ENCODE data around the gene JAG2. TPM values are rescaled to one million over a fixed set of nuclear protein-coding genes. Genes with fewer than 3 reads are reported as not detected.

The JAG2 gene
- total RNA-seq, 1 experiment from 2014 or later = 12.2 TPM

DNA sequence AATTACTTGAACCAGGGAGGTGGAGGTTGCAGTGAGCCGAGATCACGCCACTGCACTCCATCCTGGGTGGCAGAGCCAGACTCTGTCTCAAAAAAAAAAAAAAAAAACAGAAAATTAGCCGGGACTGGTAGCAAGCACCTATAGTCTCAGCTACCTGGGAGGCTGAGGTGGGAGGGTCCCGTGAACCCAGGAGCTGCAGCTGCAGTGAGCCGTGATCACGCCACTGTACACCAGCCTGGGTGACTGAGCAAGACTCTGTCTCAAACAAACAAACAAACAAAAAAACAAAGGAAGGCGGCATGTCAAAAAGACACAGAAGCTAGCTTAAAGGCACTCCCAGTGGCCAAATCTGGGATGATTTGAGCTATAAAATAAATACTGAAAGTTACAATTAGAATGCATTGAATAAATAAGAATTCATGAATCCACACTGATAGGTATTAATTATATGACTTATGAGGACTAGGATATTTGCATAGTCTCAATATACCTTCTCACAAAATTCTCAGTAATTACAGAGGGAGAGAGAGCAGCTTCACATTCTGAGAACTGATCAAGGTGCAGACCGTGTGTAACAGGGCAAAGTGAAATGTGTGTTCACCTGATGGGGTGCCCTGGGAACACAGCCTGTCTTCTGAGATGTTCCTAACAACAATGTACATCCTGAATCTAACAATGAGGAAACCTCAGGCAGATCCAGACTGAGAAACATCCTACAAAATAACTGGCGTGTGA, 60.6 kb downstream of the JAG2 start:
- no peaks in the 10 kb centered on the region for H3K36me3 Mint-ChIP-seq
- H3K9me3 Mint-ChIP-seq = no peaks in the 10 kb centered on the region
- TF ChIP-seq, protein P1, sequence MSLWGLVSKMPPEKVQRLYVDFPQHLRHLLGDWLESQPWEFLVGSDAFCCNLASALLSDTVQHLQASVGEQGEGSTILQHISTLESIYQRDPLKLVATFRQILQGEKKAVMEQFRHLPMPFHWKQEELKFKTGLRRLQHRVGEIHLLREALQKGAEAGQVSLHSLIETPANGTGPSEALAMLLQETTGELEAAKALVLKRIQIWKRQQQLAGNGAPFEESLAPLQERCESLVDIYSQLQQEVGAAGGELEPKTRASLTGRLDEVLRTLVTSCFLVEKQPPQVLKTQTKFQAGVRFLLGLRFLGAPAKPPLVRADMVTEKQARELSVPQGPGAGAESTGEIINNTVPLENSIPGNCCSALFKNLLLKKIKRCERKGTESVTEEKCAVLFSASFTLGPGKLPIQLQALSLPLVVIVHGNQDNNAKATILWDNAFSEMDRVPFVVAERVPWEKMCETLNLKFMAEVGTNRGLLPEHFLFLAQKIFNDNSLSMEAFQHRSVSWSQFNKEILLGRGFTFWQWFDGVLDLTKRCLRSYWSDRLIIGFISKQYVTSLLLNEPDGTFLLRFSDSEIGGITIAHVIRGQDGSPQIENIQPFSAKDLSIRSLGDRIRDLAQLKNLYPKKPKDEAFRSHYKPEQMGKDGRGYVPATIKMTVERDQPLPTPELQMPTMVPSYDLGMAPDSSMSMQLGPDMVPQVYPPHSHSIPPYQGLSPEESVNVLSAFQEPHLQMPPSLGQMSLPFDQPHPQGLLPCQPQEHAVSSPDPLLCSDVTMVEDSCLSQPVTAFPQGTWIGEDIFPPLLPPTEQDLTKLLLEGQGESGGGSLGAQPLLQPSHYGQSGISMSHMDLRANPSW (CRISPR knock-in tag; conservative IDR thresholded peaks at IDR 0.05; ENCODE audit: low read depth) = no peak
- no peak for TF ChIP-seq ZNF396 (CRISPR knock-in tag; IDR thresholded peaks at IDR 0.05; ENCODE audit: borderline replicate concordance)
- TF ChIP-seq, protein P2, sequence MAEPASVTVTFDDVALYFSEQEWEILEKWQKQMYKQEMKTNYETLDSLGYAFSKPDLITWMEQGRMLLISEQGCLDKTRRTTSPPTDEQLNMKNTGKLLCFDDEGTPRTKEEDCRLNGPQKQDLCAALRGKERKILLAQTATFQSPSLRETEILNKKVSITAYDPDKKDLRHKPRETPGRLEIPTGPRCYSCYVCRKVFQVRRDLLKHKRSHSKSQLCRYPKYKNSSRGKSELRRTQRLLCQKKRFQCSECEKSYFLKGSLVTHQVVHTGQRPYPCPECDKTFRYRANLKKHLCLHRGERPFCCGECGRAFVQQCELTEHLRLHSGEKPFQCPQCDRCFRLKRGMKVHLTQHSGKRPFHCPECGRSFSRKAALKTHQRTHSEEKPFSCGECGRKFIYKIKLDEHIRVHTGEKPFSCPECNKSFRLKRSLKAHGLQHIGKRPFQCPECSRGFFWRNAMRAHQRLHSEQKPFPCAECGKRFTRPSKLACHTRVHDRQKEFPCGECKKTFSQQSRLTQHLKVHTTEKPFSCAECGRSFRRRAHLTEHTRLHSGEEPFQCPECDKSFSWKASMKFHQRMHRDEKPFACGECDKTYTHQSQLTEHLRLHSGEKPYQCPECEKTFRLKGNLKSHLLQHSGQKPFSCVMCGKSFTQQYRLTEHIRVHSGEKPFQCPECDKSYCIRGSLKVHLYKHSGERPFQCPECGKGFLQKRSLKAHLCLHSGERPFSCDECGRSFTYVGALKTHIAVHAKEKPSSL (CRISPR knock-in tag; conservative IDR thresholded peaks at IDR 0.05) = no peak
- 0 out of 2 replicates have a peak overlapping the region, but pooled peaks have one; percentile 19 for H3K27ac Mint-ChIP-seq
- ChIA-PET CTCF (interaction anchor here (0.6 to 1.8 kb wide), 5 partner anchors 14 to 282 kb away, joined by 3 to 5 read pairs (median 3); no protein-coding TSS in a partner anchor), POLR2A (no interaction called here)
- no peak overlapping the region for H3K4me3 Mint-ChIP-seq
- H3K27me3 Mint-ChIP-seq (ENCODE audit: low read depth) = peaks cover 9% of the 10 kb centered on the region; the same call in 1 of the 2 replicates
- no peaks in the 10 kb centered on the region for H3K4me1 Mint-ChIP-seq
- DNase-seq (ENCODE audit: low spot score) (no peak), ATAC-seq (no peak)

DNA sequence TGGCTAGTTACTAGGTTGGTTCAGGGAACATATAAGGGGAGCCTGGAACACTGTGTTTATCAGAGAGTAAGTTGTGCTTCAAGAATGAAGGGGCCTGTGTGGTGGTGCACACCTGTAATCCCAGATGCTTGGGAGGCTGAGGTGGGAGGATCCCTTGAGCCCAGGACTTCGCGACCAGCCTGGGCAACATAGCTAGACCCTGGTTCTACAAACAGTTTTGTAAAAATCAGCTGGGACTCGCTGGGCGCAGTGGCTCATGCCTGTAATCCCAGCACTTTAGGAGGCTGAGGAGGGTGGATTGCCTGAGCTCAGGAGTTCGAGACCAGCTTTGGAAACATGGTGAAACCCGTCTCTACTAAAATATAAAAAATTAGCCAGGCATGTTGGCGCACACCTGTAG, 61.2 kb downstream of the JAG2 start:
- no peaks in the 10 kb centered on the region for H3K36me3 Mint-ChIP-seq
- ATAC-seq = no peak
- DNase-seq (ENCODE audit: low spot score) = no peak
- H3K27me3 Mint-ChIP-seq (ENCODE audit: low read depth) = peaks cover 9% of the 10 kb centered on the region; the same call in 1 of the 2 replicates
- H3K9me3 Mint-ChIP-seq = no peaks in the 10 kb centered on the region
- no peaks in the 10 kb centered on the region for H3K4me1 Mint-ChIP-seq
- no peak overlapping the region for H3K4me3 Mint-ChIP-seq
- H3K27ac Mint-ChIP-seq = no peak overlapping the region
- CTCF ChIA-PET = interaction anchor here (0.7 to 1.8 kb wide), 4 partner anchors 13 to 281 kb away, joined by 3 to 5 read pairs (median 4); no protein-coding TSS in a partner anchor
- POLR2A ChIA-PET = no interaction called here
- TF ChIP-seq, protein P3, sequence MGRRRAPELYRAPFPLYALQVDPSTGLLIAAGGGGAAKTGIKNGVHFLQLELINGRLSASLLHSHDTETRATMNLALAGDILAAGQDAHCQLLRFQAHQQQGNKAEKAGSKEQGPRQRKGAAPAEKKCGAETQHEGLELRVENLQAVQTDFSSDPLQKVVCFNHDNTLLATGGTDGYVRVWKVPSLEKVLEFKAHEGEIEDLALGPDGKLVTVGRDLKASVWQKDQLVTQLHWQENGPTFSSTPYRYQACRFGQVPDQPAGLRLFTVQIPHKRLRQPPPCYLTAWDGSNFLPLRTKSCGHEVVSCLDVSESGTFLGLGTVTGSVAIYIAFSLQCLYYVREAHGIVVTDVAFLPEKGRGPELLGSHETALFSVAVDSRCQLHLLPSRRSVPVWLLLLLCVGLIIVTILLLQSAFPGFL (CRISPR knock-in tag; IDR thresholded peaks at IDR 0.05; ENCODE audit: borderline replicate concordance) = no peak
- TF ChIP-seq, protein P4, sequence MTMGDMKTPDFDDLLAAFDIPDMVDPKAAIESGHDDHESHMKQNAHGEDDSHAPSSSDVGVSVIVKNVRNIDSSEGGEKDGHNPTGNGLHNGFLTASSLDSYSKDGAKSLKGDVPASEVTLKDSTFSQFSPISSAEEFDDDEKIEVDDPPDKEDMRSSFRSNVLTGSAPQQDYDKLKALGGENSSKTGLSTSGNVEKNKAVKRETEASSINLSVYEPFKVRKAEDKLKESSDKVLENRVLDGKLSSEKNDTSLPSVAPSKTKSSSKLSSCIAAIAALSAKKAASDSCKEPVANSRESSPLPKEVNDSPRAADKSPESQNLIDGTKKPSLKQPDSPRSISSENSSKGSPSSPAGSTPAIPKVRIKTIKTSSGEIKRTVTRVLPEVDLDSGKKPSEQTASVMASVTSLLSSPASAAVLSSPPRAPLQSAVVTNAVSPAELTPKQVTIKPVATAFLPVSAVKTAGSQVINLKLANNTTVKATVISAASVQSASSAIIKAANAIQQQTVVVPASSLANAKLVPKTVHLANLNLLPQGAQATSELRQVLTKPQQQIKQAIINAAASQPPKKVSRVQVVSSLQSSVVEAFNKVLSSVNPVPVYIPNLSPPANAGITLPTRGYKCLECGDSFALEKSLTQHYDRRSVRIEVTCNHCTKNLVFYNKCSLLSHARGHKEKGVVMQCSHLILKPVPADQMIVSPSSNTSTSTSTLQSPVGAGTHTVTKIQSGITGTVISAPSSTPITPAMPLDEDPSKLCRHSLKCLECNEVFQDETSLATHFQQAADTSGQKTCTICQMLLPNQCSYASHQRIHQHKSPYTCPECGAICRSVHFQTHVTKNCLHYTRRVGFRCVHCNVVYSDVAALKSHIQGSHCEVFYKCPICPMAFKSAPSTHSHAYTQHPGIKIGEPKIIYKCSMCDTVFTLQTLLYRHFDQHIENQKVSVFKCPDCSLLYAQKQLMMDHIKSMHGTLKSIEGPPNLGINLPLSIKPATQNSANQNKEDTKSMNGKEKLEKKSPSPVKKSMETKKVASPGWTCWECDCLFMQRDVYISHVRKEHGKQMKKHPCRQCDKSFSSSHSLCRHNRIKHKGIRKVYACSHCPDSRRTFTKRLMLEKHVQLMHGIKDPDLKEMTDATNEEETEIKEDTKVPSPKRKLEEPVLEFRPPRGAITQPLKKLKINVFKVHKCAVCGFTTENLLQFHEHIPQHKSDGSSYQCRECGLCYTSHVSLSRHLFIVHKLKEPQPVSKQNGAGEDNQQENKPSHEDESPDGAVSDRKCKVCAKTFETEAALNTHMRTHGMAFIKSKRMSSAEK (CRISPR knock-in tag; IDR thresholded peaks at IDR 0.05; ENCODE audit: borderline replicate concordance) = no peak

DNA sequence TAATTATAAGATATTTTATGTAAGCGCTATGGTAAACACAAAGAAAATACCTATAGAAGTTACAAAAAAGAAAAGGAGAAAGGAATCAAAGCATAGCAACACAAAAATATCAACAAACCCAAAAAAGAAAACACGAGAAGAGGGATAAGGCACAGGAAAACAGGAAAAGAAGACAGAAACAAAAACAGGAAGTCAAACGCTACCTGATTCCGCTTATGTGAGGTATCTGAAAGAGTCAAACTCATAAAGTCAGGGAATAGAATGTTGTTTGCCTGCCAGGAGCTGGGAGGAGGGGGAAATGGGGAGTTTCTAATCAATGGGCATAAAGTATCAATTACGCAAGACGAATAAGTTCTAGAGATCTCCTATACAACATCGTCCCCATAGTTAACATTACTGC, 63.4 kb downstream of the JAG2 start:
- ChIA-PET POLR2A (no interaction called here), CTCF (no interaction called here)
- TF ChIP-seq, protein P5, sequence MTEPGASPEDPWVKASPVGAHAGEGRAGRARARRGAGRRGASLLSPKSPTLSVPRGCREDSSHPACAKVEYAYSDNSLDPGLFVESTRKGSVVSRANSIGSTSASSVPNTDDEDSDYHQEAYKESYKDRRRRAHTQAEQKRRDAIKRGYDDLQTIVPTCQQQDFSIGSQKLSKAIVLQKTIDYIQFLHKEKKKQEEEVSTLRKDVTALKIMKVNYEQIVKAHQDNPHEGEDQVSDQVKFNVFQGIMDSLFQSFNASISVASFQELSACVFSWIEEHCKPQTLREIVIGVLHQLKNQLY (CRISPR knock-in tag; IDR thresholded peaks at IDR 0.05) = no peak
- TF ChIP-seq NFE2L1 (CRISPR knock-in tag; IDR thresholded peaks at IDR 0.05) (no peak), ZNF232 (CRISPR knock-in tag; IDR thresholded peaks at IDR 0.05) (no peak), ATF1 (CRISPR knock-in tag; IDR thresholded peaks at IDR 0.05) (no peak), ZNF671 (CRISPR knock-in tag; IDR thresholded peaks at IDR 0.05) (no peak), SOX15 (CRISPR knock-in tag; IDR thresholded peaks at IDR 0.05) (no peak)
- TF ChIP-seq, protein P6, sequence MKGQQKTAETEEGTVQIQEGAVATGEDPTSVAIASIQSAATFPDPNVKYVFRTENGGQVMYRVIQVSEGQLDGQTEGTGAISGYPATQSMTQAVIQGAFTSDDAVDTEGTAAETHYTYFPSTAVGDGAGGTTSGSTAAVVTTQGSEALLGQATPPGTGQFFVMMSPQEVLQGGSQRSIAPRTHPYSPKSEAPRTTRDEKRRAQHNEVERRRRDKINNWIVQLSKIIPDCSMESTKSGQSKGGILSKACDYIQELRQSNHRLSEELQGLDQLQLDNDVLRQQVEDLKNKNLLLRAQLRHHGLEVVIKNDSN (CRISPR knock-in tag; IDR thresholded peaks at IDR 0.05) = no peak
- H3K4me1 Mint-ChIP-seq = no peaks in the 10 kb centered on the region
- H3K27me3 Mint-ChIP-seq (ENCODE audit: low read depth) = peaks cover 19% of the 10 kb centered on the region
- DNase-seq (ENCODE audit: low spot score) (no peak), ATAC-seq (no peak)
- peaks cover 7% of the 10 kb centered on the region; the same call in 1 of the 2 replicates for H3K36me3 Mint-ChIP-seq
- peaks cover 12% of the 10 kb centered on the region for H3K9me3 Mint-ChIP-seq
- no peak overlapping the region for H3K4me3 Mint-ChIP-seq
- H3K27ac Mint-ChIP-seq = no peak overlapping the region

Measured in WTC11 (cell line).